K562 (cell line): ENCODE results near the gene KRT16. TPM values are rescaled to one million over a fixed set of nuclear protein-coding genes. Genes with fewer than 3 reads are reported as not detected.
A peak's percentile ranks its signal among the peaks of the same experiment; 100 is the strongest.

ENCODE experiments used
- ATF3 ChIP-seq, 2 experiments: fragments of 450-650 bp in 1 of 2; sonication (generic) in 1 of 2; formaldehyde crosslinking in 1 of 2; IDR thresholded peaks in 1 of 2; conservative IDR thresholded peaks in 1 of 2; 2 replicates each; pipeline versions ENCODE4 v1.6.1 to v1.8.1; 2016 to 2023; ENCODE audit warnings: mild to moderate bottlenecking in 2 of 2, moderate library complexity in 2 of 2, inconsistent platforms in 1 of 2, missing genetic modification reagents in 1 of 2
- BCOR ChIP-seq: fragments of 450-650 bp; IDR thresholded peaks from 2 replicates; pipeline ENCODE4 v1.6.1; 2016
- BHLHE40 ChIP-seq: IDR thresholded peaks from 2 replicates; pipeline ENCODE4 v1.6.1; 2011; ENCODE audit warnings: low read length, improper control_type of control experiment
- CBFA2T2 ChIP-seq: fragments of 450-650 bp; conservative IDR thresholded peaks from 2 replicates; pipeline ENCODE4 v1.6.1; 2017; ENCODE audit warnings: mild to moderate bottlenecking
- CTCF ChIP-seq, 3 experiments: IDR thresholded peaks in 2 of 3; conservative IDR thresholded peaks in 1 of 3; 2 replicates each; pipeline ENCODE4 v1.5.1; 2011 to 2012; ENCODE audit warnings: low read length in 3 of 3, mild to moderate bottlenecking in 3 of 3, control low read depth in 2 of 3, improper control_type of control experiment in 1 of 3, inconsistent platforms in 1 of 3, low read depth in 1 of 3, mixed read lengths in 1 of 3, moderate library complexity in 1 of 3; ENCODE audit not compliant: insufficient read depth in 2 of 3
- GABPB1 ChIP-seq: sonication (generic); formaldehyde crosslinking; IDR thresholded peaks from 2 replicates; pipeline ENCODE4 v1.8.0; 2022; ENCODE audit warnings: mild to moderate bottlenecking, missing genetic modification reagents
- KDM4B ChIP-seq, 2 experiments: fragments of 450-650 bp in 1 of 2; sonication (generic) in 1 of 2; IDR thresholded peaks; 2 replicates each; pipeline ENCODE4 v1.6.1; 2016 to 2017; ENCODE audit warnings: borderline replicate concordance in 2 of 2, antibody characterized with exemption in 1 of 2, low read depth in 1 of 2, mild to moderate bottlenecking in 1 of 2
- L3MBTL2 ChIP-seq: fragments of 450-650 bp; IDR thresholded peaks from 2 replicates; pipeline ENCODE4 v1.6.1; 2016; ENCODE audit warnings: mild to moderate bottlenecking, moderate library complexity
- PHF8 ChIP-seq: fragments of 200-600 bp; sonication (generic); IDR thresholded peaks from 2 replicates; pipeline ENCODE4 v1.6.1; 2012; ENCODE audit warnings: mixed run types, mild to moderate bottlenecking, inconsistent platforms, low read length, moderate library complexity, borderline replicate concordance
- REST ChIP-seq, 2 experiments: fragments of 450-650 bp; formaldehyde crosslinking in 1 of 2; IDR thresholded peaks; 2 replicates each; pipeline versions ENCODE4 v1.4.0 to v1.6.1; 2014 to 2020; ENCODE audit warnings: mild to moderate bottlenecking in 2 of 2, borderline replicate concordance in 1 of 2, low read depth in 1 of 2
- polyA plus RNA-seq, 8 experiments: library from polyadenylated mRNA; depleted of rRNA in 4 of 8; stranded (reverse) in 5 of 8; unstranded in 3 of 8; fragments of >200 nt; fragmentation: Nextera tagmentation in 2 of 8; fragmentation: Illumina TruSeq in 1 of 8; extraction: Ambion mirVana in 2 of 8; extraction: Trizol in 1 of 8; gene quantifications; 2 replicates each; pipeline versions ENCODE4 v1.2.1 to v1.2.3, GENCODE V29; 2011 to 2014; ENCODE audit warnings: inconsistent platforms in 1 of 8, missing spikeins in 1 of 8
- total RNA-seq, 7 experiments: library from RNA; depleted of rRNA in 6 of 7; stranded (reverse); fragments of >200 nt in 6 of 7; fragmentation: Illumina TruSeq in 2 of 7; extraction: Trizol in 2 of 7; gene quantifications; 2 replicates each; pipeline versions ENCODE4 v1.2.1 to v1.2.3, GENCODE V29; 2011 to 2021; ENCODE audit warnings: low replicate concordance in 1 of 7

Gene KRT16
- total and polyA plus RNA-seq, 9 of the 15 experiments (the other 6 are each of a cell fraction or from before 2014, with no cell fraction given): 0.04 TPM; not detected in 8

- TF ChIP-seq CTCF (IDR thresholded peaks at IDR 0.05 in 2 of 3, conservative IDR thresholded peaks at IDR 0.05 in 1 of 3; ENCODE audit: insufficient read depth in 2 of 3, low read depth in 1 of 3, low read length in 3 of 3): peak in 1 of 3 experiments; percentile 23; a peak in 1 of 6 replicates
- no peak for TF ChIP-seq KDM4B (IDR thresholded peaks at IDR 0.05; ENCODE audit: borderline replicate concordance in 2 of 2, low read depth in 1 of 2)
- no peak for TF ChIP-seq CBFA2T2
- TF ChIP-seq BHLHE40: 0 out of 2 replicates have a peak, but pooled peaks have one; percentile 26
- peak; percentile 75 for TF ChIP-seq ATF3 (IDR thresholded peaks at IDR 0.05)
- TF ChIP-seq ATF3 (CRISPR knock-in tag; conservative IDR thresholded peaks at IDR 0.05): no peak
- TF ChIP-seq L3MBTL2: peak; percentile 37; the same call in 1 of the 2 replicates
- no peak for TF ChIP-seq GABPB1 (CRISPR knock-in tag)
- TF ChIP-seq PHF8: no peak
- peak; percentile 50 for TF ChIP-seq REST (IDR thresholded peaks at IDR 0.05; ENCODE audit: borderline replicate concordance)
- TF ChIP-seq REST (CRISPR knock-in tag; IDR thresholded peaks at IDR 0.05; ENCODE audit: low read depth): no peak
- TF ChIP-seq BCOR: no peak
These were observed 11.9 kb upstream of the KRT16 start, which contains the start of gene KRT17 (continued) for GRCh38 chr17:41624208-41625101.
